ENCODE results near the gene MBTPS1.

MBTPS1 gene

GRCh38 chr16:84087466-84088151 is 29.1 kb downstream of the MBTPS1 start:
- Histone ChIP-seq H3K4me1 (ENCODE audit: control insufficient read depth, low read depth, low read length) (no peaks in the 10 kb centered on the region), H3K23ac (ENCODE audit: low read length) (no peak overlapping the region), H4K5ac (ENCODE audit: low read length) (no peak overlapping the region), H4K8ac (ENCODE audit: low read depth, low read length) (no peak overlapping the region), H3K79me1 (ENCODE audit: low read length) (no peaks in the 10 kb centered on the region), H3K18ac (ENCODE audit: low read length) (no peak overlapping the region), H3K4ac (ENCODE audit: low read depth, low read length) (no peak overlapping the region), H3K4me2 (ENCODE audit: low read length) (no peak overlapping the region), H2BK120ac (ENCODE audit: low read depth, low read length) (no peak overlapping the region), H2BK15ac (replicated peaks; ENCODE audit: low read depth) (no peak overlapping the region), H3K79me2 (ENCODE audit: control insufficient read depth, insufficient read depth, low read length) (no peaks in the 10 kb centered on the region), H3K4me3 (ENCODE audit: low read length) (no peak overlapping the region), H3K27ac (ENCODE audit: low read depth, low read length) (no peak overlapping the region), H3K36me3 (ENCODE audit: control insufficient read depth, insufficient read depth, low read length) (peaks cover 9% of the 10 kb centered on the region), H3K9ac (ENCODE audit: low read length) (no peak overlapping the region), H3K56ac (ENCODE audit: low read length) (no peak overlapping the region), H2BK5ac (ENCODE audit: low read length) (no peak overlapping the region), H2AK5ac (ENCODE audit: low read length) (no peak overlapping the region), H3K27me3 (ENCODE audit: insufficient read depth, low read length, poor library complexity) (no peaks in the 10 kb centered on the region)
- WGBS (ENCODE audit: extremely low coverage, insufficient coverage, low lambda C conversion rate): 100% methylated on average over 1 of the region's 11 CpGs
- no peak for DNase-seq

- no peak overlapping the region for H2BK15ac ChIP-seq (replicated peaks; ENCODE audit: low read depth)
- H3K18ac ChIP-seq (ENCODE audit: low read length): no peak overlapping the region
- no peak for DNase-seq
- no peak overlapping the region for H2AK5ac ChIP-seq (ENCODE audit: low read length)
- no CpG with 5 or more reads among the region's 12 CpGs for WGBS (ENCODE audit: extremely low coverage, insufficient coverage, low lambda C conversion rate)
- H3K4me2 ChIP-seq (ENCODE audit: low read length): no peak overlapping the region
- H2BK120ac ChIP-seq (ENCODE audit: low read depth, low read length): no peak overlapping the region
- H3K27me3 ChIP-seq (ENCODE audit: insufficient read depth, low read length, poor library complexity): no peaks in the 10 kb centered on the region
- no peak overlapping the region for H3K9ac ChIP-seq (ENCODE audit: low read length)
- H3K79me1 ChIP-seq (ENCODE audit: low read length): no peaks in the 10 kb centered on the region
- no peak overlapping the region for H3K56ac ChIP-seq (ENCODE audit: low read length)
- H3K4me3 ChIP-seq (ENCODE audit: low read length): no peak overlapping the region
- H4K5ac ChIP-seq (ENCODE audit: low read length): no peak overlapping the region
- no peak overlapping the region for H3K23ac ChIP-seq (ENCODE audit: low read length)
- no peaks in the 10 kb centered on the region for H3K4me1 ChIP-seq (ENCODE audit: control insufficient read depth, low read depth, low read length)
- H3K4ac ChIP-seq (ENCODE audit: low read depth, low read length): no peak overlapping the region
- peaks cover 10% of the 10 kb centered on the region for H3K36me3 ChIP-seq (ENCODE audit: control insufficient read depth, insufficient read depth, low read length)
- H4K8ac ChIP-seq (ENCODE audit: low read depth, low read length): no peak overlapping the region
- H3K79me2 ChIP-seq (ENCODE audit: control insufficient read depth, insufficient read depth, low read length): no peaks in the 10 kb centered on the region
- no peak overlapping the region for H2BK5ac ChIP-seq (ENCODE audit: low read length)
- no peak overlapping the region for H3K27ac ChIP-seq (ENCODE audit: low read depth, low read length)
Measured at GRCh38 chr16:84087001-84087400, 29.7 kb downstream of the MBTPS1 start.

- H4K8ac ChIP-seq (ENCODE audit: low read depth, low read length): no peak overlapping the region
- no CpG with 5 or more reads among the region's 11 CpGs for WGBS (ENCODE audit: extremely low coverage, insufficient coverage, low lambda C conversion rate)
Measured at GRCh38 chr16:84086341-84086740, 30.4 kb downstream of the MBTPS1 start.

GRCh38 chr16:84085773-84086172 is 31.0 kb downstream of the MBTPS1 start:
- no peak overlapping the region for H3K23ac ChIP-seq (ENCODE audit: low read length)
- H2BK120ac ChIP-seq (ENCODE audit: low read depth, low read length): no peak overlapping the region
- H3K4me3 ChIP-seq (ENCODE audit: low read length): no peak overlapping the region
- no peaks in the 10 kb centered on the region for H3K4me1 ChIP-seq (ENCODE audit: control insufficient read depth, low read depth, low read length)
- H3K56ac ChIP-seq (ENCODE audit: low read length): no peak overlapping the region
- H3K4ac ChIP-seq (ENCODE audit: low read depth, low read length): no peak overlapping the region
- no peak overlapping the region for H3K9ac ChIP-seq (ENCODE audit: low read length)
- no peak for DNase-seq
- H2AK5ac ChIP-seq (ENCODE audit: low read length): no peak overlapping the region
- no peaks in the 10 kb centered on the region for H3K79me1 ChIP-seq (ENCODE audit: low read length)
- H3K27ac ChIP-seq (ENCODE audit: low read depth, low read length): no peak overlapping the region
- H3K36me3 ChIP-seq (ENCODE audit: control insufficient read depth, insufficient read depth, low read length): peaks cover 14% of the 10 kb centered on the region
- H3K18ac ChIP-seq (ENCODE audit: low read length): no peak overlapping the region
- H3K4me2 ChIP-seq (ENCODE audit: low read length): no peak overlapping the region
- WGBS (ENCODE audit: extremely low coverage, insufficient coverage, low lambda C conversion rate): 100% methylated on average over 1 of the region's 6 CpGs
- H2BK5ac ChIP-seq (ENCODE audit: low read length): no peak overlapping the region
- no peaks in the 10 kb centered on the region for H3K79me2 ChIP-seq (ENCODE audit: control insufficient read depth, insufficient read depth, low read length)
- no peak overlapping the region for H4K8ac ChIP-seq (ENCODE audit: low read depth, low read length)
- H4K5ac ChIP-seq (ENCODE audit: low read length): no peak overlapping the region
- H2BK15ac ChIP-seq (replicated peaks; ENCODE audit: low read depth): no peak overlapping the region
- no peaks in the 10 kb centered on the region for H3K27me3 ChIP-seq (ENCODE audit: insufficient read depth, low read length, poor library complexity)

More at GRCh38 chr16:84086341-84086740, 30.4 kb downstream of the MBTPS1 start:
- no peaks in the 10 kb centered on the region for H3K79me1 ChIP-seq (ENCODE audit: low read length)
- H2BK5ac ChIP-seq (ENCODE audit: low read length): no peak overlapping the region
- H2AK5ac ChIP-seq (ENCODE audit: low read length): no peak overlapping the region
- DNase-seq: no peak
- no peak overlapping the region for H3K18ac ChIP-seq (ENCODE audit: low read length)
- H3K79me2 ChIP-seq (ENCODE audit: control insufficient read depth, insufficient read depth, low read length): no peaks in the 10 kb centered on the region
- H3K36me3 ChIP-seq (ENCODE audit: control insufficient read depth, insufficient read depth, low read length): peaks cover 10% of the 10 kb centered on the region
- no peak overlapping the region for H3K23ac ChIP-seq (ENCODE audit: low read length)
- H4K5ac ChIP-seq (ENCODE audit: low read length): no peak overlapping the region
- no peaks in the 10 kb centered on the region for H3K27me3 ChIP-seq (ENCODE audit: insufficient read depth, low read length, poor library complexity)
- H2BK15ac ChIP-seq (replicated peaks; ENCODE audit: low read depth): no peak overlapping the region
- H3K4me1 ChIP-seq (ENCODE audit: control insufficient read depth, low read depth, low read length): no peaks in the 10 kb centered on the region
- no peak overlapping the region for H3K27ac ChIP-seq (ENCODE audit: low read depth, low read length)
- no peak overlapping the region for H3K4ac ChIP-seq (ENCODE audit: low read depth, low read length)
- no peak overlapping the region for H2BK120ac ChIP-seq (ENCODE audit: low read depth, low read length)
- H3K4me3 ChIP-seq (ENCODE audit: low read length): no peak overlapping the region
- H3K4me2 ChIP-seq (ENCODE audit: low read length): no peak overlapping the region
- H3K56ac ChIP-seq (ENCODE audit: low read length): no peak overlapping the region
- H3K9ac ChIP-seq (ENCODE audit: low read length): no peak overlapping the region

GRCh38 chr16:84085271-84085667 is 31.5 kb downstream of the MBTPS1 start:
- H3K23ac ChIP-seq (ENCODE audit: low read length): no peak overlapping the region
- H3K4me3 ChIP-seq (ENCODE audit: low read length): no peak overlapping the region
- H3K36me3 ChIP-seq (ENCODE audit: control insufficient read depth, insufficient read depth, low read length): peaks cover 14% of the 10 kb centered on the region
- no peaks in the 10 kb centered on the region for H3K79me2 ChIP-seq (ENCODE audit: control insufficient read depth, insufficient read depth, low read length)
- H2AK5ac ChIP-seq (ENCODE audit: low read length): no peak overlapping the region
- no peaks in the 10 kb centered on the region for H3K27me3 ChIP-seq (ENCODE audit: insufficient read depth, low read length, poor library complexity)
- no peak overlapping the region for H3K4ac ChIP-seq (ENCODE audit: low read depth, low read length)
- no peaks in the 10 kb centered on the region for H3K4me1 ChIP-seq (ENCODE audit: control insufficient read depth, low read depth, low read length)
- no peak overlapping the region for H2BK15ac ChIP-seq (replicated peaks; ENCODE audit: low read depth)
- no peak overlapping the region for H3K9ac ChIP-seq (ENCODE audit: low read length)
- no peak overlapping the region for H2BK5ac ChIP-seq (ENCODE audit: low read length)
- H3K27ac ChIP-seq (ENCODE audit: low read depth, low read length): no peak overlapping the region
- H3K18ac ChIP-seq (ENCODE audit: low read length): no peak overlapping the region
- H4K5ac ChIP-seq (ENCODE audit: low read length): no peak overlapping the region
- no peaks in the 10 kb centered on the region for H3K79me1 ChIP-seq (ENCODE audit: low read length)
- no peak overlapping the region for H3K4me2 ChIP-seq (ENCODE audit: low read length)
- no CpG with 5 or more reads among the region's 8 CpGs for WGBS (ENCODE audit: extremely low coverage, insufficient coverage, low lambda C conversion rate)
- no peak overlapping the region for H4K8ac ChIP-seq (ENCODE audit: low read depth, low read length)
- no peak overlapping the region for H3K56ac ChIP-seq (ENCODE audit: low read length)
- DNase-seq: no peak
- H2BK120ac ChIP-seq (ENCODE audit: low read depth, low read length): no peak overlapping the region

All from mesendoderm (in vitro differentiated cells).